AG04450 (cell line): ENCODE results near the gene GALNT13. TPM values are rescaled to one million over a fixed set of nuclear protein-coding genes. Genes with fewer than 3 reads are reported as not detected.

Experiments
- CTCF ChIA-PET: fragments of 300-600, 350-600 bp; formaldehyde crosslinking; extraction: SDS; loops from one replicate; lab custom pipeline; 2022; ENCODE audit warnings: antibody characterized with exemption, inconsistent platforms; lab: Charles Lee
- POLR2A ChIA-PET: fragments of 350-600 bp; formaldehyde crosslinking; extraction: SDS; loops from one replicate; lab custom pipeline; 2021; ENCODE audit warnings: antibody characterized with exemption, inconsistent platforms; lab: Yijun Ruan, JAX
- DNase-seq: peaks from one replicate; pipeline ENCODE4 v3.0.0-alpha.2; 2011; ENCODE audit warnings: low read depth, low spot score
- H3K27ac ChIP-seq: one replicate; pipeline ENCODE4 v1.5.1; 2012; ENCODE audit warnings: low read depth, low read length, control low read depth
- H3K27me3 ChIP-seq: one replicate; pipeline ENCODE4 v1.6.0; 2012; ENCODE audit warnings: low read length; ENCODE audit not compliant: control insufficient read depth, insufficient read depth
- H3K4me3 ChIP-seq: 2 replicates; pipeline ENCODE4 v1.5.1; 2011; ENCODE audit warnings: mild to moderate bottlenecking, low read depth, low read length, control low read depth
- H3K9me3 ChIP-seq: 2 replicates; pipeline ENCODE4 v1.5.1; 2012; ENCODE audit warnings: low read length; ENCODE audit not compliant: control insufficient read depth, insufficient read depth
- CTCF ChIP-seq: IDR thresholded peaks from 2 replicates; pipeline ENCODE4 v1.5.1; 2011; ENCODE audit warnings: low read depth, low read length, control low read depth, inconsistent platforms
- polyA plus RNA-seq: library from polyadenylated mRNA; depleted of rRNA; stranded (reverse); fragments of >200 nt; gene quantifications from 2 replicates; pipeline ENCODE4 v1.2.3, GENCODE V29; 2011

The GALNT13 gene
- polyA plus RNA-seq, 1 experiment, result not detected

GRCh38 chr2:154480521-154480920 is 608.8 kb downstream of the GALNT13 start:
- no peak overlapping the region for H3K27ac ChIP-seq
- peaks cover 17% of the 10 kb centered on the region for H3K9me3 ChIP-seq
- no peak for DNase-seq
- no peaks in the 10 kb centered on the region for H3K27me3 ChIP-seq
- POLR2A ChIA-PET, result no interaction called here
- no peak overlapping the region for H3K4me3 ChIP-seq
- TF ChIP-seq CTCF, result no peak
- CTCF ChIA-PET, result no interaction called here

GRCh38 chr2:154481336-154481735 is 609.6 kb downstream of the GALNT13 start:
- ChIA-PET CTCF (no interaction called here), POLR2A (no interaction called here)
- Histone ChIP-seq H3K4me3 (no peak overlapping the region), H3K27me3 (no peaks in the 10 kb centered on the region), H3K9me3 (peaks cover 13% of the 10 kb centered on the region), H3K27ac (no peak overlapping the region)
- no peak for TF ChIP-seq CTCF
- DNase-seq, result no peak

GRCh38 chr2:154484338-154485099 is 612.8 kb downstream of the GALNT13 start:
- DNase-seq, result no peak
- CTCF ChIA-PET, result no interaction called here
- POLR2A ChIA-PET, result no interaction called here

GRCh38 chr2:154488801-154489200 is 617.1 kb downstream of the GALNT13 start:
- peaks cover 3% of the 10 kb centered on the region; the same call in 1 of the 2 replicates for H3K9me3 ChIP-seq
- no peak for TF ChIP-seq CTCF
- POLR2A ChIA-PET, result no interaction called here
- no peak overlapping the region for H3K4me3 ChIP-seq
- DNase-seq, result no peak
- H3K27ac ChIP-seq, result no peak overlapping the region
- H3K27me3 ChIP-seq, result no peaks in the 10 kb centered on the region
- CTCF ChIA-PET, result no interaction called here

More at GRCh38 chr2:154484338-154485099, 612.8 kb downstream of the GALNT13 start:
- no peak overlapping the region for H3K4me3 ChIP-seq
- H3K27ac ChIP-seq, result no peak overlapping the region
- H3K27me3 ChIP-seq, result no peaks in the 10 kb centered on the region
- H3K9me3 ChIP-seq, result peaks cover 4% of the 10 kb centered on the region; the same call in 1 of the 2 replicates
- TF ChIP-seq CTCF, result no peak

- Histone ChIP-seq H3K9me3 (peaks cover 6% of the 10 kb centered on the region; the same call in 1 of the 2 replicates), H3K27ac (no peak overlapping the region), H3K4me3 (no peak overlapping the region), H3K27me3 (no peaks in the 10 kb centered on the region)
- no peak for TF ChIP-seq CTCF
- ChIA-PET CTCF (no interaction called here), POLR2A (no interaction called here)
- no peak for DNase-seq
Measured at GRCh38 chr2:154489266-154489858, 617.6 kb downstream of the GALNT13 start.
